ENCODE measurements around the gene ARHGAP19. TPM values are rescaled to one million over a fixed set of nuclear protein-coding genes. Genes with fewer than 3 reads are reported as not detected.
A peak's percentile ranks its signal among the peaks of the same experiment; 100 is the strongest.

ARHGAP19 gene
- total RNA-seq, 2 donors from 2014 or later, result 3.9 to 5.0 TPM

GRCh38 chr10:97183314-97183713, 109.1 kb downstream of the ARHGAP19 start:
- peaks cover 0 to 7% of the 10 kb centered on the region in 2 donors for H3K27me3 ChIP-seq

GRCh38 chr10:97182288-97182990, 110.0 kb downstream of the ARHGAP19 start:
- no peak for TF ChIP-seq CTCF (IDR thresholded peaks at IDR 0.05)
- no peak for DNase-seq (ENCODE audit: low spot score)
- Histone ChIP-seq H3K27me3 (peaks cover 0 to 7% of the 10 kb centered on the region in 2 donors), H3K9me3 (no peaks in the 10 kb centered on the region), H3K4me3 (no peak overlapping the region), H3K4me1 (peaks cover 0 to 12% of the 10 kb centered on the region in 2 donors), H3K27ac (no peak overlapping the region), H3K36me3 (no peaks in the 10 kb centered on the region)

More at GRCh38 chr10:97183314-97183713, 109.1 kb downstream of the ARHGAP19 start:
- no peak for TF ChIP-seq CTCF (IDR thresholded peaks at IDR 0.05)
- H3K4me1 ChIP-seq, result peaks cover 0 to 12% of the 10 kb centered on the region in 2 donors
- no peaks in the 10 kb centered on the region for H3K9me3 ChIP-seq
- DNase-seq (ENCODE audit: low spot score), result no peak
- no peak overlapping the region for H3K27ac ChIP-seq
- H3K4me3 ChIP-seq, result no peak overlapping the region
- no peaks in the 10 kb centered on the region for H3K36me3 ChIP-seq

- TF ChIP-seq CTCF (IDR thresholded peaks at IDR 0.05), result no peak
- peaks cover 0 to 7% of the 10 kb centered on the region in 2 donors for H3K27me3 ChIP-seq
- H3K27ac ChIP-seq, result no peak overlapping the region
- no peak for DNase-seq (ENCODE audit: low spot score)
- peaks cover 0 to 9% of the 10 kb centered on the region in 2 donors for H3K4me1 ChIP-seq
- no peaks in the 10 kb centered on the region for H3K36me3 ChIP-seq
- no peaks in the 10 kb centered on the region for H3K9me3 ChIP-seq
- H3K4me3 ChIP-seq, result no peak overlapping the region
Observed at GRCh38 chr10:97180986-97181385, 111.5 kb downstream of the ARHGAP19 start.

GRCh38 chr10:97180363-97180755, 112.1 kb downstream of the ARHGAP19 start:
- DNase-seq (ENCODE audit: low spot score), result no peak
- H3K4me3 ChIP-seq, result no peak overlapping the region
- TF ChIP-seq CTCF (IDR thresholded peaks at IDR 0.05), result no peak
- peaks cover 0 to 3% of the 10 kb centered on the region in 2 donors for H3K4me1 ChIP-seq
- no peaks in the 10 kb centered on the region for H3K36me3 ChIP-seq
- H3K27ac ChIP-seq, result no peak overlapping the region
- H3K27me3 ChIP-seq, result peaks cover 0 to 6% of the 10 kb centered on the region in 2 donors
- no peaks in the 10 kb centered on the region for H3K9me3 ChIP-seq

GRCh38 chr10:97179731-97180362, 112.6 kb downstream of the ARHGAP19 start:
- Histone ChIP-seq H3K36me3 (no peaks in the 10 kb centered on the region), H3K4me1 (no peaks in the 10 kb centered on the region), H3K27ac (no peak overlapping the region), H3K9me3 (no peaks in the 10 kb centered on the region), H3K27me3 (peaks cover 0 to under 1% of the 10 kb centered on the region in 2 donors), H3K4me3 (peak overlapping the region in 1 of 2 donors; percentile 11)
- DNase-seq (ENCODE audit: low spot score), result no peak
- TF ChIP-seq CTCF (IDR thresholded peaks at IDR 0.05), result peak in 1 of 2 donors; percentile 47
